Hepatocyte (in vitro differentiated cells): Measurements from ENCODE around the gene STXBP4.

Experiments
- EZH2 ChIP-seq: fragments of 200-600 bp; sonication (generic); IDR thresholded peaks from 2 replicates; pipeline ENCODE4 v1.6.1; 2016; ENCODE audit warnings: antibody characterized with exemption, mild to moderate bottlenecking, borderline replicate concordance
- EZH2phosphoT487 ChIP-seq: fragments of 200-600 bp; sonication (generic); IDR thresholded peaks from one replicate; pipeline ENCODE4 v1.6.1; 2018; ENCODE audit warnings: antibody characterized with exemption, mild to moderate bottlenecking, low read depth, moderate library complexity; ENCODE audit not compliant: unreplicated experiment, severe bottlenecking

DNA sequence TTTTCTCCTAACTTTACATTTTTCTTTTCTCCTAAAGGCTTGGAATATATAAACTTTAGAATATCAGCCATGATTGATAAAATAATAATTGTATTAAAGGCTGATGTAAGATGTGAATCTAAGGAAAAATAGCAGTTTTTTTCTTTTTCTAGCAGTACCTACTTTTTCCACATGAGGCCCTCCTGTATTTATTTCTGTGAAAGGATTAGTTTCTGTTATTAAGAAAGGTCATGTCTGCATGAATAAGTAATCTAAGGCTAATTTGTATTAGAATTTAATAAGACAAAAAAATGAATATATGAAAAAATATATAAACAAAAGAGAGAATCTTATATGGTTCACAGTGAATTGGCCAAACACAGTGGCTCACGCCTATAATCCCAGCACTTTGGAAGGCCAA lies 85.3 kb downstream of the STXBP4 start:
- TF ChIP-seq EZH2 = no peak
- no peak for TF ChIP-seq EZH2phosphoT487
